Measurements from ENCODE around the gene TMEM8B.

- TF ChIP-seq GATA3 (IDR thresholded peaks at IDR 0.05; ENCODE audit: low read depth, low read length) (no peak), GATA2 (IDR thresholded peaks at IDR 0.05; ENCODE audit: low read depth, low read length) (no peak)
These were observed 5.5 kb downstream of the TMEM8B start for GRCh38 chr9:35834260-35835215.
